ENCODE results near the gene PCED1A. TPM values are rescaled to one million over a fixed set of nuclear protein-coding genes. Genes with fewer than 3 reads are reported as not detected.

The PCED1A gene
- total RNA-seq, result 16.7 and 17.3 TPM in 2 replicates

DNA sequence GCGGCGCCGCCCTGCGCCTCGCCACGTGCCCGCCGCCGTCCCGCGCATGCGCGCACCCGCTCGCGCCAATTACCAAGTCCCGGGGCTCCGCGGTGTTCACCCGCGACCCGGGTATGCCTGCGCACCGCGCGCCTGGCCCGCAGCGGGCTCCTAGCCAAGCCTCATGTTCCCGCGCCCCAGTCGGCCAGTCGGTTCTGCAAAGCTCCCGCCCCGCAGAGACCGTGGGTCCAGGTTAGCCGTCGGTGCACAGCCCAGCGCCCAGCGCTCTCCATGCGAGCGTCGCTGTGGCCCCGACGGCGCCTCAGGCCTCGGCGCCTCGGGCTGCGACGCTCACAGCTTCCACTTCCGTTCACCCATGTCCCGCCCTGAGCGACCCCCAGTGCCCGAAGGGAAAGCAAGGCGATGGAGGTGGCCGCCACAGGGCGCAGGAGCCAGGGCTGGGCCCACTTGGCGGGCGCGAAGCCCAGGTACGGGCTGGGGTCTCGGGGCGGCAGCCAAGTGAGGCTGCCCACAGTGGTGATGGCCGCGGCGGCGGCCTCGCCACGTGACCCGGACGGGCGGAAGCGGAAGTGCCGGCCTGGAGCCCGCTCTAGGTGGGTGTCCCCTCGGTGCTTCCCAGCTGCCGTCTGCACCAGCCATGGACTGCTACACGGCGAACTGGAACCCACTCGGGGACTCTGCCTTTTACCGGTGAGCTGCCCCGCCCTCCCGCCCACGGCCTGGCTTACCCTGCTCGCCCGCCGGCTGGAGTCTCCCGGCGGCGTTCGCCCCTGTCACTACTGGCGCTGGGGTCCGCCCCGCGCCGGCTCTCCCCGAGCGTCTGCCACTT is at the start of gene PCED1A, which contains the start of gene VPS16:
Gene PCED1A, minus strand, starts transcription at position 518 of the 829 bp plus-strand sequence. CDS start 743 bp downstream, outside the sequence.
Gene VPS16, plus strand, starts transcription at position 608 of the 829 bp plus-strand sequence. Its CDS starts 30 bp downstream, at position 638.

GRCh38 chr20:2873010-2873746 is 32.7 kb upstream of the PCED1A start, which contains the start of gene PTPRA:
Gene PTPRA (plus strand): TSS chr20:2873481. CDS start chr20:2964278, 90,797 bp downstream.

GRCh38 chr20:2816030-2816582 is 24.3 kb downstream of the PCED1A start, which contains the start of gene TMEM239:
Gene TMEM239 (plus strand): TSS chr20:2816364. CDS start chr20:2816555, 191 bp downstream.

DNA sequence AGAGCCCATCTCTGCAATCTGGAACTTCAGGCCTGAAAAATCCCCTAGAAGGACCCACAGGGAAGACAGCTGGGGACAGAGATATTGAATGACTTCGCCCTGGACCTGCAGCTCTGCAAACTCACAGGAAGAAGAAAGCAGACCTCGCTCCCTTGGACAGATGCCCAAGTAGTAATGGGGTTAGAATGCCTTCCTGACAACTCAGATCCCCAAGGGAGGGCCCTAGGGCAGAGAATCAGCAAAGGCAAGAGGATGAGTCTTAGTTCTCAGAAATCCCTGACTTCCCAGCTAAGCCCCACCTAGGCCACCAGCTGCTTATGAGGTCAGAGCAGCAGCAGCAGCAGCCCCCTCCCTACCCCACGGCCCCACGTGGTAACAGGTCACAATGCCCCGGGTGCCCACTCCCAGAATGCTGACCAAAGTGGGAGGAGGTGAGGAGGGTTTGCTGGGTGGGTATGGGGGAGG is 25.8 kb downstream of the PCED1A start, which contains the start of gene C20orf141:
Gene C20orf141, plus strand, starts transcription at position 401 of the 465 bp plus-strand sequence. CDS start 198 bp downstream, outside the sequence.

DNA sequence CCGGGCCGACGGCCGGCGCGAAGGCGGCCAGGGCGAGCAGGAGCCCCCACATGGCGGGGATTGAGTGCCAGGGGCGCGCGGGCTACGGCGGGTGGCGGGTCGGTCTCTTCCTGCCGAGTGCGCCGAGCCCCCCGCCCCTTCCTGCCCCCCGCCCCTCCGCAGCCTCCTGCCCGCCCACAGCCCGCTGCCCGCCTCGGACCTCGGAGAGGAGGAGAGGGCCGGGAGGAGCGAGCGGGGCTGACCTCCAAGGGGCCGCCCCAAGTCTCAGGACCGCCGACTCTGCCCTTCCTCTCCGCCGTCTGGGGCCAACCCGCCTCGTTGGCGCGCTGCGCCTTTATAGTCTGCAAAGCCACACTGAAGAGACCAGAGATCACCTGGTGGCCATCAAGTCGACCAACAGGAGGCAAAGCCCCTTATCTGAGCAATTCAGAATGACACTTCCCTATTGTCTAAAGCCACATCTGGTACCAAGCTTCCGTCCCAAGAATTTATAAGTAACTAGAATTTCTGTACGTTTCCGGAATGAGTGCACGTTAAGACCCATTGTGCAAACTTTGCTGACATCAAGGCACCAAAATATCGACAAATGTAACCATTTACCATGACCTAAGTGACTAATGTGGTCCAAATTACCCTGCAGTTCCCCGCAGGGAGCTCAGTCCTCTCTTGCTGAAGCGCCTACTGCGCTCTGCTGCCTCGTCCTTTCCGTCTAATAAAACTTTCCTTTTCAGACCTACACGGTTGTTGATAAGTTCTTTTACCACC is 39.8 kb downstream of the PCED1A start, which contains the start of gene CPXM1:
Gene CPXM1, minus strand, starts transcription at position 107 of the 765 bp plus-strand sequence. Its CDS starts 55 bp downstream, at position 52.

Other genes with a start within 250 kb of the PCED1A start
- 100 and 112 TPM in 2 replicates for gene NOP56, start 188.0 kb downstream of the PCED1A start, total RNA-seq
- 119 and 139 TPM in 2 replicates for gene IDH3B, start 176.4 kb downstream of the PCED1A start, total RNA-seq
- 0.16 and 0.43 TPM in 2 replicates for gene EBF4, start 147.9 kb downstream of the PCED1A start, total RNA-seq
- 0.47 and 1.0 TPM in 2 replicates for gene CPXM1, start 40.0 kb downstream of the PCED1A start, total RNA-seq
- 0.32 TPM in 1 of 2 replicates, not detected in the other for gene C20orf141, start 25.7 kb downstream of the PCED1A start, total RNA-seq
- gene TMEM239, start 24.3 kb downstream of the PCED1A start, total RNA-seq, result under 0.01 TPM in 1 of 2 replicates, not detected in the other
- 68.1 and 78.9 TPM in 2 replicates for gene VPS16, start 90 bp upstream of the PCED1A start, total RNA-seq
- 22.5 and 24.9 TPM in 2 replicates for gene PTPRA, start 32.8 kb upstream of the PCED1A start, total RNA-seq
- 0.26 and 0.32 TPM in 2 replicates for gene GNRH2, start 203.0 kb upstream of the PCED1A start, total RNA-seq
- gene MRPS26, start 205.4 kb upstream of the PCED1A start, total RNA-seq, result 39.1 and 46.0 TPM in 2 replicates
- not detected in 2 replicates for gene OXT, start 231.0 kb upstream of the PCED1A start, total RNA-seq
- gene AVP, start 244.1 kb upstream of the PCED1A start, total RNA-seq, result not detected in 2 replicates